ENCODE data around the gene GSK3B.

DNA sequence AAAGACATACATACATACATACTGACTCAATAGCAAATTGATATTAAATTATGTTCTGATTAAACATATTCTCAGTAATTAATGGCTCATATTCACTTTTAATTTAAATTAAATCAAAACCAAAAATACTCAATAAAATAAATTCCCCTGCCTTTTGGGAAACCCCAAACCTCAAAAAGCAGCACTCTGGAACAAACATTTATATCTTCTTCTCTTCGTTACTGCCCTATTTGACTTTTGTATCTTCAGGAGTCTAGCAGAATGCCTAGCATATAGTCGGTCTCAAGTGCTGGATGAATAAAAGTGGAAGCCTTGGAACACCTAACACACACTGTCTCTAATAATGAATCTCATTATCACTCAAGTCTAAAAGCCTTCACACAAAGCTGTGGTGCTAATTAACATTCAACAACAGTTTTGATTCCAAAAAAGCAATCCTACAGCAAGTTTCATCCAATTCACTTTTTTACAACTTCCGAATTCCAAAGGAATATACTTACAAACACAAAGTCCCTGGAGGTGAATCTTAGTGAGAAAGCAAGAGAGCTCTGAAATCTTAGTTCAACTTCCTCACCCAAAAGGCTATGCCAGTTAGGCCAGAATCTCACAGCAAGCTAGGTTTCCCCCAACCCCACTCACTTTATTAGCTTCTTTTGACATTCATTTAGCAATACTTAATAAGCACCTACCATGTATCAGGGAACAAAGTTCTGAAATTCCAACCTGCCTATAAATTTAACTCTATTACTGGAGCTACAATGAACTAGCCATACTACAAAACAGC, 35.0 kb downstream of the GSK3B start:
- TF ChIP-seq, protein P1, sequence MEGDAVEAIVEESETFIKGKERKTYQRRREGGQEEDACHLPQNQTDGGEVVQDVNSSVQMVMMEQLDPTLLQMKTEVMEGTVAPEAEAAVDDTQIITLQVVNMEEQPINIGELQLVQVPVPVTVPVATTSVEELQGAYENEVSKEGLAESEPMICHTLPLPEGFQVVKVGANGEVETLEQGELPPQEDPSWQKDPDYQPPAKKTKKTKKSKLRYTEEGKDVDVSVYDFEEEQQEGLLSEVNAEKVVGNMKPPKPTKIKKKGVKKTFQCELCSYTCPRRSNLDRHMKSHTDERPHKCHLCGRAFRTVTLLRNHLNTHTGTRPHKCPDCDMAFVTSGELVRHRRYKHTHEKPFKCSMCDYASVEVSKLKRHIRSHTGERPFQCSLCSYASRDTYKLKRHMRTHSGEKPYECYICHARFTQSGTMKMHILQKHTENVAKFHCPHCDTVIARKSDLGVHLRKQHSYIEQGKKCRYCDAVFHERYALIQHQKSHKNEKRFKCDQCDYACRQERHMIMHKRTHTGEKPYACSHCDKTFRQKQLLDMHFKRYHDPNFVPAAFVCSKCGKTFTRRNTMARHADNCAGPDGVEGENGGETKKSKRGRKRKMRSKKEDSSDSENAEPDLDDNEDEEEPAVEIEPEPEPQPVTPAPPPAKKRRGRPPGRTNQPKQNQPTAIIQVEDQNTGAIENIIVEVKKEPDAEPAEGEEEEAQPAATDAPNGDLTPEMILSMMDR (IDR thresholded peaks at IDR 0.05; ENCODE audit: low read length): no peak
- TF ChIP-seq EZH2 (optimal IDR thresholded peaks at IDR 0.05; ENCODE audit: low read depth, low read length) (no peak), EZH2phosphoT487 (IDR thresholded peaks at IDR 0.05; ENCODE audit: low read length) (no peak)
